MCF 10A (cell line): ENCODE data around the gene SPATA25. TPM values are rescaled to one million over a fixed set of nuclear protein-coding genes. Genes with fewer than 3 reads are reported as not detected.

Experiments
- BruUV-seq: library from RNA; stranded (reverse); fragments of 400-500 nt; replicated peaks from 2 replicates; lab custom pipeline; 2021; lab: Mats Ljungman, UMichigan
- CTCF ChIA-PET: fragments of 300-600 bp; sonication (Branson Sonifier 250); formaldehyde crosslinking; extraction: SDS; loops from one replicate; lab custom pipeline; 2021; ENCODE audit warnings: antibody characterized with exemption, inconsistent platforms; lab: Yijun Ruan, JAX
- POLR2A ChIA-PET: fragments of 300-600, 350-650 bp; sonication (Branson Sonifier 250); formaldehyde crosslinking; extraction: SDS; loops from one replicate; lab custom pipeline; 2020; ENCODE audit warnings: antibody characterized with exemption, inconsistent platforms; lab: Yijun Ruan, JAX
- DNase-seq: peaks from one replicate; pipeline ENCODE4 v3.0.0-alpha.2; 2018; ENCODE audit not compliant: unreplicated experiment
- H3K27ac Mint-ChIP-seq: one replicate; pipeline ENCODE4 v1.8.0; 2022; ENCODE audit warnings: mild to moderate bottlenecking, low read depth, mixed read lengths; ENCODE audit not compliant: unreplicated experiment
- H3K27me3 Mint-ChIP-seq: one replicate; pipeline ENCODE4 v1.8.0; 2022; ENCODE audit warnings: mixed read lengths; ENCODE audit not compliant: insufficient read depth, unreplicated experiment
- H3K36me3 Mint-ChIP-seq: one replicate; pipeline ENCODE4 v1.8.0; 2022; ENCODE audit warnings: mild to moderate bottlenecking, moderate library complexity, mixed read lengths; ENCODE audit not compliant: insufficient read depth, unreplicated experiment
- H3K4me1 Mint-ChIP-seq: one replicate; pipeline ENCODE4 v1.8.0; 2022; ENCODE audit warnings: mixed read lengths; ENCODE audit not compliant: insufficient read depth, unreplicated experiment
- H3K4me3 Mint-ChIP-seq: one replicate; pipeline ENCODE4 v1.8.0; 2022; ENCODE audit warnings: mild to moderate bottlenecking, moderate library complexity, mixed read lengths; ENCODE audit not compliant: unreplicated experiment
- H3K9me3 Mint-ChIP-seq: one replicate; pipeline ENCODE4 v1.8.0; 2022; ENCODE audit warnings: mixed read lengths; ENCODE audit not compliant: unreplicated experiment
- intact Hi-C: fragments of 100-400 bp; cut with micrococcal nuclease; formaldehyde crosslinking; loops from 2 replicates; pipeline ENCODE4 v1.14.1; 2022
- total RNA-seq: library from RNA; stranded (reverse); gene quantifications from 2 replicates; pipeline ENCODE4 v1.2.3, GENCODE V29; 2022
- TF ChIP-seq, protein P1 (sequence below): fragments of 200-600 bp; IDR thresholded peaks from one replicate; pipeline ENCODE4 v1.8.0; 2022; ENCODE audit warnings: antibody characterized with exemption, mild to moderate bottlenecking; ENCODE audit not compliant: unreplicated experiment

The SPATA25 gene
- total RNA-seq, 1 experiment from 2014 or later: 0.72 TPM

DNA sequence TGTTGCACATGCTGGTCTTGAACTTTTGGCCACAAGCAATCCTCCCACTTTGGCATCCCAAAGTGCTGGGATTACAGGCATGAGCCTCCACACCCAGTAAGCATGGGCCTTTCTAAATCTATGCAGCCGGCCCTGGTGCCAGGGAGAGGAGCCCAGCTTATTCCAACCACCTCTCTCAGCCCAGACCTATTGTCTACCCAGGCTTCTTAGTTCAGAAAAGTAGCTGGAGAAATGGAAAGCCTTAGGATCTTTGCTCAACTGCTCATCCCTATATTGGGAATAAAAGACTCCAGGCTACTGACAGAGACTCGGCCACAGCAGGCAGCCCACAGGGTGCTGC lies 39.3 kb upstream of the SPATA25 start:
- TF ChIP-seq, protein P1, sequence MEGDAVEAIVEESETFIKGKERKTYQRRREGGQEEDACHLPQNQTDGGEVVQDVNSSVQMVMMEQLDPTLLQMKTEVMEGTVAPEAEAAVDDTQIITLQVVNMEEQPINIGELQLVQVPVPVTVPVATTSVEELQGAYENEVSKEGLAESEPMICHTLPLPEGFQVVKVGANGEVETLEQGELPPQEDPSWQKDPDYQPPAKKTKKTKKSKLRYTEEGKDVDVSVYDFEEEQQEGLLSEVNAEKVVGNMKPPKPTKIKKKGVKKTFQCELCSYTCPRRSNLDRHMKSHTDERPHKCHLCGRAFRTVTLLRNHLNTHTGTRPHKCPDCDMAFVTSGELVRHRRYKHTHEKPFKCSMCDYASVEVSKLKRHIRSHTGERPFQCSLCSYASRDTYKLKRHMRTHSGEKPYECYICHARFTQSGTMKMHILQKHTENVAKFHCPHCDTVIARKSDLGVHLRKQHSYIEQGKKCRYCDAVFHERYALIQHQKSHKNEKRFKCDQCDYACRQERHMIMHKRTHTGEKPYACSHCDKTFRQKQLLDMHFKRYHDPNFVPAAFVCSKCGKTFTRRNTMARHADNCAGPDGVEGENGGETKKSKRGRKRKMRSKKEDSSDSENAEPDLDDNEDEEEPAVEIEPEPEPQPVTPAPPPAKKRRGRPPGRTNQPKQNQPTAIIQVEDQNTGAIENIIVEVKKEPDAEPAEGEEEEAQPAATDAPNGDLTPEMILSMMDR: no peak
- DNase-seq: no peak
- Mint-ChIP-seq H3K27ac (no peak overlapping the region), H3K27me3 (peaks cover 7% of the 10 kb centered on the region), H3K9me3 (no peaks in the 10 kb centered on the region), H3K4me1 (peaks cover 5% of the 10 kb centered on the region), H3K36me3 (no peaks in the 10 kb centered on the region), H3K4me3 (no peak overlapping the region)
- no TSS peak for BruUV-seq
- ChIA-PET CTCF (interaction anchor here (0.7 to 1.4 kb wide), 3 partner anchors 34 to 43 kb away, joined by 3 to 5 read pairs (median 4); partner anchors contain the start of gene CTSA), POLR2A (interaction anchor here (0.7 to 1.0 kb wide), 5 partner anchors 9 to 1328 kb away, joined by 3 to 4 read pairs (median 3); no protein-coding TSS in a partner anchor)
- intact Hi-C loops: no loop called here

- intact Hi-C loops: no loop called here
- no peaks in the 10 kb centered on the region for H3K9me3 Mint-ChIP-seq
- H3K36me3 Mint-ChIP-seq: no peaks in the 10 kb centered on the region
- peaks cover 14% of the 10 kb centered on the region for H3K27me3 Mint-ChIP-seq
- DNase-seq: no peak
- BruUV-seq: no TSS peak
- POLR2A ChIA-PET: interaction anchor here (0.8 to 3.5 kb wide), 6 partner anchors 9 to 69 kb away, joined by 3 to 49 read pairs (median 4); partner anchors contain the start of gene PCIF1
- TF ChIP-seq, protein P1: no peak
- peaks cover 5% of the 10 kb centered on the region for H3K4me1 Mint-ChIP-seq
- no peak overlapping the region for H3K27ac Mint-ChIP-seq
- CTCF ChIA-PET: interaction anchor here (0.7 to 1.4 kb wide), 4 partner anchors 33 to 127 kb away, joined by 3 to 7 read pairs (median 5); no protein-coding TSS in a partner anchor
- H3K4me3 Mint-ChIP-seq: no peak overlapping the region
Observed at GRCh38 chr20:45925821-45926506, 38.5 kb upstream of the SPATA25 start.

- intact Hi-C loops: no loop called here
- peaks cover 11% of the 10 kb centered on the region for H3K4me1 Mint-ChIP-seq
- no TSS peak for BruUV-seq
- H3K9me3 Mint-ChIP-seq: no peaks in the 10 kb centered on the region
- ChIA-PET CTCF (interaction anchor here (0.6 to 1.4 kb wide), 6 partner anchors 9 to 154 kb away, joined by 3 to 7 read pairs (median 4); no protein-coding TSS in a partner anchor), POLR2A (interaction anchor here (0.7 to 3.5 kb wide), 8 partner anchors 10 to 1581 kb away, joined by 3 to 49 read pairs (median 4); partner anchors contain the start of gene PCIF1)
- H3K27me3 Mint-ChIP-seq: peaks cover 20% of the 10 kb centered on the region
- no peak for DNase-seq
- peak overlapping the region; percentile 63 for H3K27ac Mint-ChIP-seq
- TF ChIP-seq, protein P1: no peak
- no peak overlapping the region for H3K4me3 Mint-ChIP-seq
- no peaks in the 10 kb centered on the region for H3K36me3 Mint-ChIP-seq
Observed at GRCh38 chr20:45924391-45925261, 37.2 kb upstream of the SPATA25 start.
